OCI-LY7 (cell line): ENCODE data around the gene MLN. TPM values are rescaled to one million over a fixed set of nuclear protein-coding genes. Genes with fewer than 3 reads are reported as not detected.

Experiments
- BruUV-seq: library from RNA; stranded (reverse); fragments of 400-500 nt; replicated peaks from 2 replicates; lab custom pipeline; 2021; lab: Mats Ljungman, UMichigan
- CTCF ChIA-PET: fragments of 300-600 bp; sonication (Branson Sonifier 250); formaldehyde crosslinking; loops from one replicate; lab custom pipeline; 2022; ENCODE audit warnings: antibody characterized with exemption; ENCODE audit not compliant: unreplicated experiment; lab: Charles Lee
- POLR2A ChIA-PET: fragments of 300-600 bp; sonication (Branson Sonifier 250); formaldehyde crosslinking; loops from one replicate; lab custom pipeline; 2022; ENCODE audit warnings: antibody characterized with exemption; lab: Charles Lee
- DNase-seq: peaks from one replicate; pipeline ENCODE4 v3.0.0-alpha.2; 2015; ENCODE audit warnings: low spot score
- H2AFZ ChIP-seq: fragments of 200-600 bp; sonication (generic), shearing (Covaris generic); 2 replicates; pipeline ENCODE4 v1.6.1; 2014; ENCODE audit warnings: mild to moderate bottlenecking, antibody characterized with exemption, low read length, moderate library complexity
- H3K27ac ChIP-seq: fragments of 200-600 bp; sonication (generic); 2 replicates; pipeline ENCODE4 v1.5.1; 2014; ENCODE audit warnings: mixed run types, low read depth, mild to moderate bottlenecking, moderate library complexity, low read length, inconsistent platforms; ENCODE audit not compliant: poor library complexity, severe bottlenecking
- H3K36me3 ChIP-seq: fragments of 200-600 bp; sonication (generic); 2 replicates; pipeline ENCODE4 v1.6.1; 2014; ENCODE audit warnings: mild to moderate bottlenecking, antibody characterized with exemption, low read length, moderate library complexity, mixed read lengths; ENCODE audit not compliant: insufficient read depth
- H3K4me1 ChIP-seq: fragments of 200-600 bp; sonication (generic); 2 replicates; pipeline ENCODE4 v1.5.1; 2014; ENCODE audit warnings: mild to moderate bottlenecking, low read length; ENCODE audit not compliant: insufficient read depth, poor library complexity, severe bottlenecking
- H3K4me2 ChIP-seq: fragments of 200-600 bp; sonication (generic); 2 replicates; pipeline ENCODE4 v1.6.1; 2014; ENCODE audit warnings: mild to moderate bottlenecking, low read length
- H3K4me3 ChIP-seq: fragments of 200-600 bp; sonication (generic); 2 replicates; pipeline ENCODE4 v1.5.1; 2014; ENCODE audit warnings: mild to moderate bottlenecking, low read depth, low read length; ENCODE audit not compliant: poor library complexity, severe bottlenecking
- H3K79me2 ChIP-seq: fragments of 200-600 bp; sonication (generic); 2 replicates; pipeline ENCODE4 v1.6.1; 2016; ENCODE audit warnings: low read depth, mild to moderate bottlenecking, low read length, moderate library complexity, mixed read lengths; ENCODE audit not compliant: insufficient read depth
- H3K9me2 ChIP-seq: fragments of 200-600 bp; sonication (generic); 2 replicates; pipeline ENCODE4 v1.6.1; 2016; ENCODE audit warnings: mild to moderate bottlenecking, low read length, mixed read lengths; ENCODE audit not compliant: insufficient read depth
- H3K9me3 ChIP-seq: fragments of 200-600 bp; sonication (generic); 2 replicates; pipeline ENCODE4 v1.6.1; 2014; ENCODE audit warnings: mild to moderate bottlenecking, mixed run types, low read length, mixed read lengths
- H4K20me1 ChIP-seq: fragments of 200-600 bp; sonication (generic); 2 replicates; pipeline ENCODE4 v1.6.1; 2014; ENCODE audit warnings: mild to moderate bottlenecking, antibody characterized with exemption, low read length, moderate library complexity, mixed read lengths; ENCODE audit not compliant: insufficient read depth
- EZH2phosphoT487 ChIP-seq: fragments of 200-600 bp; sonication (generic); IDR thresholded peaks from 2 replicates; pipeline ENCODE4 v1.6.1; 2018; ENCODE audit warnings: low read depth, borderline replicate concordance, mild to moderate bottlenecking, mixed run types, antibody characterized with exemption, low read length, moderate library complexity, mixed read lengths
- intact Hi-C: fragments of 100-400 bp; cut with micrococcal nuclease; formaldehyde crosslinking; loops from one replicate; pipeline ENCODE4 v1.10.0; 2022; ENCODE audit not compliant: unreplicated experiment
- total RNA-seq, 2 experiments: library from RNA; depleted of rRNA in 1 of 2; stranded (reverse); fragments of >200 nt in 1 of 2; shearing (Covaris generic) in 1 of 2; gene quantifications; 2 replicates each; pipeline ENCODE4 v1.2.3, GENCODE V29; 2014 to 2022
- TF ChIP-seq, protein P1 (sequence below): fragments of 200-600 bp; sonication (generic); conservative IDR thresholded peaks from 2 replicates; pipeline ENCODE4 v1.5.1; 2014; ENCODE audit warnings: mild to moderate bottlenecking, antibody characterized with exemption, low read length, moderate library complexity, mixed read lengths

Gene MLN
- total RNA-seq, 2 experiments from 2014 or later: not detected

DNA sequence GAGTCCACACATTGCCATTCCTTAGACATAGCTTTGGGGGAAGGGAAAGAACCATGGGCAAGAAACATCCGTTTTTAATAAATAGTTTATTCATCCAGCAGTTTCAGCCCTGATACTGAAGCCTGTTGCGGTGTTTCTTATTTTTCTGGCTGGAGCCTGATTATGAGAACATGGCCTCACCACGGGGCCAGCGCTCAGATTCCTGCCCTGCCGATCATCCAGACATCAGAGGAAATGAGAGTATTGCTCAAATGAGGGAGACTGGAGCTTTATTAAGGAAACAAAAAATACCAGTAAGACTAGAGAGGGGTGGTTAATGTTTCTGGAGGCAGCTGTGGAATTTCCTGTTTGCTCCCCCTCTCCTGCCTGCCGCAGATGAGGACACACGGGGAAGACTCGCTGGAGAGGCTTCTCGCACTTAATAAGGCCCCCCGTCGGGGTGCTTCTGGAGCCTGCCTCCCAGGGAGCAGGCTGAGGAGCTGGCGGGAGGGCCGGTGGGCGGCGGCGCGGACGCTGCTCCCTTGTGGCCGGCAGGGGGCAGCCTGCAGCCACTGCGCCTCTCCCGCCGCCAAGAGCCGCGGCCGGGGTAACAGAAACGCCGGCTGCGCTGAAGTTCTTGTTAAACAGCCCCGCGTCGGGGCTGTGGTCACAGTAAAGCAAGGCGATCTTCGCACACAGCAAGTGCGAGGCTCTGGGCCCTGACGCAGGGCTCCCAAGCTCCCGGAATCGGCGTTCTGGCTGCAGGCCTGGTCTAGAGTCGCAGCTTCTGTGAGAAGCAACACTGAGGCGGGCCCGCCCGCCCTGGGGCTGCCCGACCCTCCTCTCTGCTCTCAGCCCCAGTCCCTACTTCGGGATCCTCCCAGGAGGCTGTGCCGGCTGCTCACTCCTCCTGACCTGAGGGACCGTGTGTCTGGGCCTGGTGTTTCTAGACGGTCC is 32.4 kb downstream of the MLN start:
- H3K9me2 ChIP-seq: no peaks in the 10 kb centered on the region
- no peak overlapping the region for H3K27ac ChIP-seq
- no peaks in the 10 kb centered on the region for H4K20me1 ChIP-seq
- H3K79me2 ChIP-seq: no peaks in the 10 kb centered on the region
- H3K4me3 ChIP-seq: no peak overlapping the region
- ChIA-PET CTCF (interaction anchor here (0.6 kb wide), 1 partner anchor 253 kb away, joined by 4 read pairs; no protein-coding TSS in a partner anchor), POLR2A (no interaction called here)
- H3K4me2 ChIP-seq: no peak overlapping the region
- DNase-seq: peak; percentile 70
- peaks cover 3% of the 10 kb centered on the region for H3K4me1 ChIP-seq
- intact Hi-C loops: loop anchor here (1.0 to 2.0 kb wide), 2 partner anchors 57 to 383 kb away; no protein-coding TSS in a partner anchor
- TF ChIP-seq, protein P1, sequence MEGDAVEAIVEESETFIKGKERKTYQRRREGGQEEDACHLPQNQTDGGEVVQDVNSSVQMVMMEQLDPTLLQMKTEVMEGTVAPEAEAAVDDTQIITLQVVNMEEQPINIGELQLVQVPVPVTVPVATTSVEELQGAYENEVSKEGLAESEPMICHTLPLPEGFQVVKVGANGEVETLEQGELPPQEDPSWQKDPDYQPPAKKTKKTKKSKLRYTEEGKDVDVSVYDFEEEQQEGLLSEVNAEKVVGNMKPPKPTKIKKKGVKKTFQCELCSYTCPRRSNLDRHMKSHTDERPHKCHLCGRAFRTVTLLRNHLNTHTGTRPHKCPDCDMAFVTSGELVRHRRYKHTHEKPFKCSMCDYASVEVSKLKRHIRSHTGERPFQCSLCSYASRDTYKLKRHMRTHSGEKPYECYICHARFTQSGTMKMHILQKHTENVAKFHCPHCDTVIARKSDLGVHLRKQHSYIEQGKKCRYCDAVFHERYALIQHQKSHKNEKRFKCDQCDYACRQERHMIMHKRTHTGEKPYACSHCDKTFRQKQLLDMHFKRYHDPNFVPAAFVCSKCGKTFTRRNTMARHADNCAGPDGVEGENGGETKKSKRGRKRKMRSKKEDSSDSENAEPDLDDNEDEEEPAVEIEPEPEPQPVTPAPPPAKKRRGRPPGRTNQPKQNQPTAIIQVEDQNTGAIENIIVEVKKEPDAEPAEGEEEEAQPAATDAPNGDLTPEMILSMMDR: peak; percentile 91
- no peak for TF ChIP-seq EZH2phosphoT487
- H2AFZ ChIP-seq: no peak overlapping the region
- BruUV-seq: no TSS peak
- no peaks in the 10 kb centered on the region for H3K9me3 ChIP-seq
- H3K36me3 ChIP-seq: peaks cover 40% of the 10 kb centered on the region

DNA sequence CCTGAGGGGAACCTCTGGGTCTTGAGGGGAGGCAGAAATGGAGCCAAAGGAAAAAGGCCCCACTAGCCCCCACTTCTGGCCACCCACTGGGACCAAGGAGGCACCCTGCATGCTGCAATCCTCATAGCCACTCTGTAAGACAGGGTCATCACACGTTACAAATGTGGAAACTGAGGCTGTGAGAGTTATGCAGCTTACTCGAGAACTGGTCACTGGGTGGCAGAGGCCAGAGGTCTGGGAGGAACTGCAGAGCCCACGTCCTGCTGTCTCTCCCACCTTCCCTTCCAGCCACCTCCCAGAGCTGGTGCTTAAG is 33.0 kb downstream of the MLN start:
- Histone ChIP-seq H4K20me1 (no peaks in the 10 kb centered on the region), H3K36me3 (peaks cover 33% of the 10 kb centered on the region), H3K4me2 (no peak overlapping the region), H2AFZ (no peak overlapping the region), H3K9me2 (no peaks in the 10 kb centered on the region), H3K27ac (no peak overlapping the region), H3K79me2 (no peaks in the 10 kb centered on the region), H3K4me1 (no peaks in the 10 kb centered on the region), H3K4me3 (no peak overlapping the region), H3K9me3 (no peaks in the 10 kb centered on the region)
- no TSS peak for BruUV-seq
- ChIA-PET POLR2A (interaction anchor here (0.6 kb wide), 1 partner anchor 60 kb away, joined by 3 read pairs; no protein-coding TSS in a partner anchor), CTCF (interaction anchor here (0.6 kb wide), 1 partner anchor 253 kb away, joined by 4 read pairs; no protein-coding TSS in a partner anchor)
- intact Hi-C loops: loop anchor here (1.0 kb wide), 1 partner anchor 384 kb away; no protein-coding TSS in a partner anchor
- no peak for TF ChIP-seq EZH2phosphoT487
- TF ChIP-seq, protein P1: no peak
- DNase-seq: no peak
